HPDE6-E6E7 (cell line): Measurements from ENCODE around the gene DENND1A.

Experiments used
- DNase-seq: peaks from one replicate; pipeline ENCODE4 v3.0.0; 2011; ENCODE audit warnings: missing footprints; ENCODE audit errors: extremely low spot score

DENND1A gene

GRCh38 chr9:123540457-123540856 lies 389.5 kb downstream of the DENND1A start:
- no peak for DNase-seq

- no peak for DNase-seq
These were observed 392.1 kb downstream of the DENND1A start for GRCh38 chr9:123537809-123538208.

- DNase-seq, result no peak
These were observed 393.5 kb downstream of the DENND1A start for GRCh38 chr9:123536455-123536868.

GRCh38 chr9:123534336-123534735 lies 395.6 kb downstream of the DENND1A start:
- DNase-seq, result no peak

GRCh38 chr9:123530244-123530643 lies 399.7 kb downstream of the DENND1A start:
- no peak for DNase-seq

GRCh38 chr9:123528501-123528900 lies 401.4 kb downstream of the DENND1A start:
- DNase-seq, result no peak

GRCh38 chr9:123527981-123528380 lies 401.9 kb downstream of the DENND1A start:
- DNase-seq, result no peak

- no peak for DNase-seq
These were observed 404.0 kb downstream of the DENND1A start for GRCh38 chr9:123525957-123526356.

GRCh38 chr9:123525424-123525823 lies 404.5 kb downstream of the DENND1A start:
- DNase-seq, result no peak

GRCh38 chr9:123524866-123525265 lies 405.1 kb downstream of the DENND1A start:
- DNase-seq, result no peak

GRCh38 chr9:123523845-123524244 lies 406.1 kb downstream of the DENND1A start:
- no peak for DNase-seq

- DNase-seq, result no peak
These were observed 406.9 kb downstream of the DENND1A start for GRCh38 chr9:123523001-123523400.

GRCh38 chr9:123522251-123522650 lies 407.7 kb downstream of the DENND1A start:
- DNase-seq, result no peak

GRCh38 chr9:123518338-123518737 lies 411.6 kb downstream of the DENND1A start:
- no peak for DNase-seq

- no peak for DNase-seq
These were observed 412.4 kb downstream of the DENND1A start for GRCh38 chr9:123517512-123517911.

- DNase-seq, result no peak
These were observed 415.2 kb downstream of the DENND1A start for GRCh38 chr9:123514766-123515165.

- DNase-seq, result no peak
These were observed 416.4 kb downstream of the DENND1A start for GRCh38 chr9:123513554-123513953.

GRCh38 chr9:123511326-123512277 lies 418.3 kb downstream of the DENND1A start:
- no peak for DNase-seq

- DNase-seq, result no peak
These were observed 420.3 kb downstream of the DENND1A start for GRCh38 chr9:123509646-123510045.

GRCh38 chr9:123508048-123508447 lies 421.9 kb downstream of the DENND1A start:
- no peak for DNase-seq

GRCh38 chr9:123505496-123505895 lies 424.4 kb downstream of the DENND1A start:
- no peak for DNase-seq

GRCh38 chr9:123500336-123500735 lies 429.6 kb downstream of the DENND1A start:
- no peak for DNase-seq

- no peak for DNase-seq
These were observed 432.1 kb downstream of the DENND1A start for GRCh38 chr9:123497830-123498229.
